Right atrium auricular region (tissue), 2 donors: ENCODE data around the gene POU5F1. TPM values are rescaled to one million over a fixed set of nuclear protein-coding genes. Genes with fewer than 3 reads are reported as not detected.
"Not testable (repeated sequence)": the region's sequence is repeated elsewhere in the genome, so short reads cannot be mapped to it uniquely, and the experiment has no call there.

Source experiments
- DNase-seq: peaks from one replicate; pipeline ENCODE4 v3.0.0-alpha.2; 2019; ENCODE audit warnings: low spot score
- H3K27ac ChIP-seq, 2 donors: fragments of 200-600 bp; sonication (generic); 1 replicate in 1 of 2; 2 replicates in 1 of 2; pipeline ENCODE4 v1.5.1; 2016 to 2019
- H3K27me3 ChIP-seq, 2 donors: fragments of 200-600 bp; sonication (generic); one replicate each; pipeline versions ENCODE4 v1.5.1 to v1.6.0; 2017 to 2019
- H3K36me3 ChIP-seq: fragments of 200-600 bp; sonication (generic); one replicate; pipeline ENCODE4 v1.5.1; 2016
- H3K4me1 ChIP-seq, 2 donors: fragments of 200-600 bp; sonication (generic); one replicate each; pipeline versions ENCODE4 v1.5.1 to v1.6.0; 2017 to 2019
- H3K4me3 ChIP-seq, 2 donors: fragments of 200-600 bp; sonication (generic); 1 replicate in 1 of 2; 2 replicates in 1 of 2; pipeline ENCODE4 v1.5.1; 2017 to 2019; ENCODE audit warnings: mild to moderate bottlenecking in 1 of 2, moderate library complexity in 1 of 2
- H3K9me3 ChIP-seq, 2 donors: fragments of 200-600 bp; sonication (generic); one replicate each; pipeline ENCODE4 v1.5.1; 2019
- total RNA-seq, 2 donors: library from RNA; depleted of rRNA; stranded (reverse); fragments of >200 nt; gene quantifications; one replicate each; pipeline ENCODE4 v1.1.0, GENCODE V29; 2016
- TF ChIP-seq, protein P1 (sequence below), 2 donors: fragments of 200-600 bp; sonication (generic); IDR thresholded peaks; one replicate each; pipeline ENCODE4 v1.5.1; 2019; ENCODE audit warnings: antibody characterized with exemption in 2 of 2

POU5F1 gene
- total RNA-seq, 2 donors from 2014 or later = not detected

DNA sequence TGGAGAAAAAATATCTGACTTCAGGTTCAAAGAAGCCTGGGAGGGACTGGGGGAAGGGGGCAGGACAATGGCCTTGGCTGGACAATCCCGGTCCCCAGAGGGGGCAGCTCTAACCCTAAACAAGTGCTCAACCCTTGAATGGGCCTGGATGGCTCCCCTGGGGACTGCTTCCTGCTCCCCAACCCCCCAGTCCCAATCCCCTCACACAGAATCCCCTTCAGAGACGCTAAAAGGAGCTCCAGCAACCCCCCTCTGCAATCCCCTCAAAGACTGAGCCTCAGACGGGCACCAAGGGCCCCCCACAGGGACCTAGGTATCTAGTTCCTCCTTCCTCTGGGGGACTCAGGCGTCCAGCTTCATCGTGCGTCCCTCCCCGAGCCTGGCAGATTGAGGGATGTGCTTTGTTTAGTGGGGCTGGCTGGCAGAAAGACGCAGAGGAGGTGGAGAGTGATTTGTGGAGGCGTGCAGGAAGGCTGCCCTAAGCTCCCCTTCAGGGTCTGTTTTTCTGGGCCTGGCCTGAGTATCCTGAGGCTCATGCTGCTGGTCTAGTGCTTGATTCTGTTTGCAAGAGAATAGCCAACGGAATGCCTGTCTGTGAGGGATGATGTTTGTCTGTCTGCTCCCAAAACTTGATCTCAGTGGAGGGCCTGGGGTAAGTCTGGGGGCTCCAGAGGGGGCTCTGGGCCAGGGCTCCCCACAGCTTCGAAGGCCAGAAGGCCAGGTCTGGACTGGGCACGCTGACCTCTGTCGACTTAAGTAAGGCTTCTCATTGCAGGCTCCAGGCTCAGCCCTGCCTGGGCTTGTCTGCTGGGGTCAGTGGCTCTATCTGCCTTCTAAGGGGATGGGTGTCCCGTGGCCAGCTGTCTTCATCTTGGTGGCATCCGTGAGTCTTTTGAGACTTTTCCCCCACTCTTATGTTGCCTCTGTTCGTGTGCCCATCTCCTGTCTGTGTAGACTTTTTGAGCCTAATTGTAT lies 1.7 kb upstream of the POU5F1 start:
- Histone ChIP-seq H3K4me3 (no peak overlapping the region), H3K27ac (no peak overlapping the region), H3K36me3 (no peaks in the 10 kb centered on the region), H3K9me3 (no peaks in the 10 kb centered on the region), H3K4me1 (no peaks in the 10 kb centered on the region), H3K27me3 (no peaks in the 10 kb centered on the region)
- TF ChIP-seq, protein P1, sequence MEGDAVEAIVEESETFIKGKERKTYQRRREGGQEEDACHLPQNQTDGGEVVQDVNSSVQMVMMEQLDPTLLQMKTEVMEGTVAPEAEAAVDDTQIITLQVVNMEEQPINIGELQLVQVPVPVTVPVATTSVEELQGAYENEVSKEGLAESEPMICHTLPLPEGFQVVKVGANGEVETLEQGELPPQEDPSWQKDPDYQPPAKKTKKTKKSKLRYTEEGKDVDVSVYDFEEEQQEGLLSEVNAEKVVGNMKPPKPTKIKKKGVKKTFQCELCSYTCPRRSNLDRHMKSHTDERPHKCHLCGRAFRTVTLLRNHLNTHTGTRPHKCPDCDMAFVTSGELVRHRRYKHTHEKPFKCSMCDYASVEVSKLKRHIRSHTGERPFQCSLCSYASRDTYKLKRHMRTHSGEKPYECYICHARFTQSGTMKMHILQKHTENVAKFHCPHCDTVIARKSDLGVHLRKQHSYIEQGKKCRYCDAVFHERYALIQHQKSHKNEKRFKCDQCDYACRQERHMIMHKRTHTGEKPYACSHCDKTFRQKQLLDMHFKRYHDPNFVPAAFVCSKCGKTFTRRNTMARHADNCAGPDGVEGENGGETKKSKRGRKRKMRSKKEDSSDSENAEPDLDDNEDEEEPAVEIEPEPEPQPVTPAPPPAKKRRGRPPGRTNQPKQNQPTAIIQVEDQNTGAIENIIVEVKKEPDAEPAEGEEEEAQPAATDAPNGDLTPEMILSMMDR (IDR thresholded peaks at IDR 0.05) = no peak
- no peak for DNase-seq

DNA sequence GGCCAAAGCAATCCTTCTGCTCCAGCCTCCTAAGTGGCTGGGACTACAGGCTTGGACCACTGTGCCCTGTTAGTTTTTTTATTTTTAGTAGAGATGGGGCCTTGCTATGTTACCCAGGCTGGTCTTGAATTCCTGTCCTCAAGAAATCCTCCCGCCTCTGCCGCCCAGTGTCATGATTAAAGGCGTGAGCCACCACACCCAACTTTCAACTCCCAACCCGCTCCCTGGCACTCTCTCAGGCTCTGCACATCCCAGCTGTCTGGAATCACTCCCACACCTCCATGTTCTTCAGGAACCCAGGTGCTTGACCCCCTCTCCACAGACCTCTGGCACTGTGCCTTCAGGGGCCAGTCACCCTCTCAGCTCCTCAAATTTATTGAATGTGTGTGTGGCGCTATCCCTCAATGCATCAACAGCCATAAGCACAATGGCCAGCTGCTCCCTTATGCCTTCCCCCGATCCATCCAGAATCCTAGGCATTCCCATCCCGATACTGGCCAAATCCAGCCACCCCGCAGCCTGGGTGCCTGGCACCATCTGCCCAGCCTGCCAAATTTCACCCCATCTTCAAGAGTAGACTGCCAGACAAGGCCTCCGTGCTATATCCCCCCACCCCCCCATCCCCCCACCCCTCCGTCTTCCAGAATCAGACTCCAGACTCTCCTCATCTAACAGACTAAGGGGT lies 647 bp upstream of the POU5F1 start:
- Histone ChIP-seq H3K4me3 (no peak overlapping the region), H3K4me1 (no peaks in the 10 kb centered on the region), H3K9me3 (no peaks in the 10 kb centered on the region), H3K36me3 (no peaks in the 10 kb centered on the region), H3K27ac (no peak overlapping the region), H3K27me3 (no peaks in the 10 kb centered on the region)
- no peak for DNase-seq
- TF ChIP-seq, protein P1 (IDR thresholded peaks at IDR 0.05) = no peak

DNA sequence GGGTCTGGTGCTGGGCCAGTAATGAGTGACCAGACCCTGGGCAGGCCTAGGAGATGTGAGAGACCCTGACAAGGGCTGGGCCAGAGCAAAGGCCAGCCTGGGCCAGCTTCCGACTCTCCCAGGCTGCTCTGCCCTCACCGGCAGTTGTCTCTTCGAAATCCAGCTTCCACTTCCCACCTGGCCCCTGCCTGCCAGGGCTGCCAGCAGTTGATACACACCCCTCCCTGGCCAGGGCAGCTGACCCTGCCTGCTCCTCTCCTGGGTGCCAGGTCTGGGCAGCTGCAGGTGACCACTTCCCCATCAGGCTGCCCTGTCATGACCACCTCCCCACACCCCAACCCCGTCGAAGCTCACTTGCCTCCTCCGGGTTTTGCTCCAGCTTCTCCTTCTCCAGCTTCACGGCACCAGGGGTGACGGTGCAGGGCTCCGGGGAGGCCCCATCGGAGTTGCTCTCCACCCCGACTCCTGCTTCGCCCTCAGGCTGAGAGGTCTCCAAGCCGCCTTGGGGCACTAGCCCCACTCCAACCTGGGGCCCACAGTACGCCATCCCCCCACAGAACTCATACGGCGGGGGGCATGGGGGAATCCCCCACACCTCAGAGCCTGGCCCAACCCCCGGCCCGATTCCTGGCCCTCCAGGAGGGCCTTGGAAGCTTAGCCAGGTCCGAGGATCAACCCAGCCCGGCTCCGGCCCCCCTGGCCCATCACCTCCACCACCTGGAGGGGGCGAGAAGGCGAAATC lies 453 bp downstream of the POU5F1 start:
- not testable (repeated sequence) for H3K36me3 ChIP-seq, DNase-seq, H3K9me3 ChIP-seq, H3K4me1 ChIP-seq, H3K4me3 ChIP-seq, H3K27ac ChIP-seq, H3K27me3 ChIP-seq

DNA sequence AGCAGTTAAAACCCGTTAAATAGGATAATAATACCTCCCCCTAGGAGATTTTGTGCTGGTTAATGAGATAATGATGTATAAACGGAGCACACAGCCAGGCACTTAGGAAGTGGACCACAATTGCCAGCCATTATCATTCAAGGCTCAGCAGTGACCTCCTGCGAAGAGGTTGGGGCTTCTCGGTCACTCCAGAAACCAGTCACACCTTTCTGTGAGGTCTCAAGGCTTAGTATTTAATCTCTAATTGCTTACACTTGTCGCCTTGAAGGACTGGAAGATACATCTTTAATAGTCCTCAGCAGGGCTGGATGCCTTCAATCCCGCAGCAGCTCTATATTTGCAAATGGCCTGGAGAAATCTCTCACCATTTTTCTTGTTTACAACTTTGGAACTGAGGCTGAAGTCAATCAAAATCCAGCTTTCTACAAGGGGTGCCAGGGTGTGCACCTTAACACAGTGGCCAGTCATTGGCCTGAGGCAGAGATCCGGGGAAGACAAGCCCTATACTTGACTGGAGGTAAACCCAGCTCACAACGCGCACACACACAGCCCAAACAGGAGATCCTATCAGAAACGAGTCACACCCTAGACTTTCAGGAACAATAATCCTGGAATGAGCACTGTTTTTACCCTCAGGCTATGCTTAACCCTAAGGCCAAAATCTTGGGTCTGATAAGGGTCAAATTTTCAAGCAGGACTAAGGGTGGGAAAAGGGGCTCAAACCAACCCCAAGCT lies 1.2 kb downstream of the POU5F1 start:
- DNase-seq = no peak

DNA sequence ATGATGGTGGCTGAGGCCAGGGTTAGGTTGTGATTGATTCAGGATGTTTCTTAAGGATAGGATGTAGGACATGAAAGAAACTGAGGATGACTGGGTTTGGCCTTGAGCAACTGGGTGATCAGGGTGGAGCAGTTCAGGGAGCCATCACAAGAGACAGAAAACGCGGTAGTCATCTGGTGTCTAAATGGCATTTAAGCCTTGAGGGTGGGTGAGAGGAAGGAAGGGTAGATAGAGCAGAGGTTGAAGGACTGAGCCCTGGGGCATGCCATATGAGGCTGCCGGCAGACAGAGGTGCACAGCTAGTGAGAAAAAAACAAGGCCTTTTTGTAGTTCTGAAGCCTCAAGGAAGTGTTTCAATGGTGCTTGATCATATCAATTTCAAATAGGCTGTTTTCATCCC lies 1.9 kb downstream of the POU5F1 start:
- no peak for DNase-seq
- Histone ChIP-seq H3K27ac (no peak overlapping the region), H3K9me3 (no peaks in the 10 kb centered on the region), H3K36me3 (no peaks in the 10 kb centered on the region), H3K4me3 (no peak overlapping the region), H3K4me1 (no peaks in the 10 kb centered on the region), H3K27me3 (no peaks in the 10 kb centered on the region)
- TF ChIP-seq, protein P1 (IDR thresholded peaks at IDR 0.05) = no peak

More for the DNA sequence above, 1.2 kb downstream of the POU5F1 start:
- Histone ChIP-seq H3K9me3 (no peaks in the 10 kb centered on the region), H3K4me3 (no peak overlapping the region), H3K27me3 (no peaks in the 10 kb centered on the region), H3K27ac (no peak overlapping the region), H3K4me1 (no peaks in the 10 kb centered on the region), H3K36me3 (no peaks in the 10 kb centered on the region)
- TF ChIP-seq, protein P1 (IDR thresholded peaks at IDR 0.05) = no peak
